NOMO-1 treated with dmso at 0.1 percent for 144 hours (cell line): ENCODE measurements around the gene IRS2.

Experiments
- DNase-seq: peaks from one replicate; lab custom pipeline; 2025; ENCODE audit not compliant: unreplicated experiment; lab: John Stamatoyannopoulos, UW

Gene IRS2

GRCh38 chr13:109712124-109712722 is 74.2 kb downstream of the IRS2 start:
- DNase-seq, result no peak

- no peak for DNase-seq
Measured at GRCh38 chr13:109707742-109708617, 78.4 kb downstream of the IRS2 start.

GRCh38 chr13:109707044-109707741 is 79.2 kb downstream of the IRS2 start:
- no peak for DNase-seq

DNA sequence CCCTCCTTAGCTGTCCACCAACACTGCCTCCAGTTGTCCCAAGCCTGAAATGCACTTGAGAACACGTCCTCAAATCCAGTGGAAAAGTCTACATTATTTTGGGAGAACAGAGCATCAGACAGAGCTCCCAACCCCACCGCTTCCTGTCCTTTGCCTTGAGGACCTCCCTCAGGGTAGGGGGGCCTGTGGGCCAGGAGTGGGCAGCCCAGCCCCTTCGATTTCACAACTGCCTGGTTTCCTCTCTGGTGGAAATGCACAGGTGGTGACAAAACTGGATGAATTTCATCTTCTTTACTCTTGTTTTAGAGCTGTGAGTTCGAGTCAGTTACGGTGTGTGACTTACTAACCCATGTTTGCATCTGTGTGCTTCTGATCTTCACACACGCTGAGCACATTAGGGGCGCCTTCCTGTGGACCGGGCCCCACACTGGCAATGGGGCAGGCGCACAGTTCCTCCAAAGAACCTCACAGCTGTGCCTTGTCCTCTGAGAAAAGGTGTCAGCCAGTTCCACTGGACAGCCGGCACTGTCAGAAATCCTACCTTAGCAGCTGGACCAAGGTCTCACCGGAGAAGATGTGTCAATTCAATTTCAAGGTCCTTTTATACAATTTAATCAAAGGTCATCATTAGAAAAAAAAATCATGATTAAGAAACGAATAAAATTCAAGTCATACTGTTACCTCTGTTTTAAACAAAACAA is 80.2 kb downstream of the IRS2 start:
- no peak for DNase-seq

DNA sequence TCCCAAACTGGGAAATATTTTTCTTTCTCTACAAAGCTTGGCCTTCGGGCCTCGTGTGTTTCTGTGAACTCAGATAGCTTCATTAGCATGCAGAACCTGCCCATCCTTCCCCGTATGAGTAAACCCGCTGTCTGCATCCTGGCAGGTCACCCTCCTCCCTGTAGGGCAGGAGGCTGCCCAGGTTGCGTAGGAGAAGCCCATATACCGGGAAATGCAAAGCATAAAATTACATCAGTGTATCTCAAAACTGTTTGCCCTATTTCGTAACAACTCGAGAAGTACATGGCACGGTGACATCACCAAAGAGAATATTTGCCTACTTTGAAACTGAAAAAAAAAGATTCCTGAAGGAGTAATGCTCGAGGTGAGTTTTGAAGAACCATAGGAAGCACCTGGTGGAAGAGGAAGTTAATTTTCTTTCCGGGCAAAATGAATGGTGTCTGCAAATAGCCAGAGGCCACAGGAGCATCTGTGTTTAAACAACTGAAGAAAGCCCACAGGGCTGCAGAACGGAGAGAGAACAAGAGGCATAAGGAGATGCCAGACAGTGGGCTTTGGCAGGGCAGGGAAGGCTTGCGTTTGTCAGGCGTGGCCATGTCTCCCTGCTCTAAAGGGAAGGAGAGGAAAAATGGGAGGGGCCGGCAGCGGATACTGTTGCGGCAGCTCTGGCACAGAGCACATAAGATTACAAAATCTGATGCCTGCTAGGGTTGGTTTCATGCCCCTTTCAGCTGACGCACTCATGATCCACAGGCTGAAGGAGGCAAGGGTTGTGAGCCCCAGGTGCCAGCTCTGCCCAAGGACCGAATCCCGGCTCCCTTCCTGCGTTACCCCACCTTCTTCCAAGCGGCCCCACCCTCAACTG is 81.4 kb downstream of the IRS2 start:
- peak; percentile 46 for DNase-seq

GRCh38 chr13:109703250-109703649 is 83.1 kb downstream of the IRS2 start:
- no peak for DNase-seq
